Measurements from ENCODE around the gene ZMIZ2. TPM values are rescaled to one million over a fixed set of nuclear protein-coding genes. Genes with fewer than 3 reads are reported as not detected.

The ZMIZ2 gene
- total and polyA plus RNA-seq, 9 of the 15 experiments (the other 6 are each of a cell fraction or from before 2014, with no cell fraction given) = 0.13 to 40.3 (median 4.9) TPM

DNA sequence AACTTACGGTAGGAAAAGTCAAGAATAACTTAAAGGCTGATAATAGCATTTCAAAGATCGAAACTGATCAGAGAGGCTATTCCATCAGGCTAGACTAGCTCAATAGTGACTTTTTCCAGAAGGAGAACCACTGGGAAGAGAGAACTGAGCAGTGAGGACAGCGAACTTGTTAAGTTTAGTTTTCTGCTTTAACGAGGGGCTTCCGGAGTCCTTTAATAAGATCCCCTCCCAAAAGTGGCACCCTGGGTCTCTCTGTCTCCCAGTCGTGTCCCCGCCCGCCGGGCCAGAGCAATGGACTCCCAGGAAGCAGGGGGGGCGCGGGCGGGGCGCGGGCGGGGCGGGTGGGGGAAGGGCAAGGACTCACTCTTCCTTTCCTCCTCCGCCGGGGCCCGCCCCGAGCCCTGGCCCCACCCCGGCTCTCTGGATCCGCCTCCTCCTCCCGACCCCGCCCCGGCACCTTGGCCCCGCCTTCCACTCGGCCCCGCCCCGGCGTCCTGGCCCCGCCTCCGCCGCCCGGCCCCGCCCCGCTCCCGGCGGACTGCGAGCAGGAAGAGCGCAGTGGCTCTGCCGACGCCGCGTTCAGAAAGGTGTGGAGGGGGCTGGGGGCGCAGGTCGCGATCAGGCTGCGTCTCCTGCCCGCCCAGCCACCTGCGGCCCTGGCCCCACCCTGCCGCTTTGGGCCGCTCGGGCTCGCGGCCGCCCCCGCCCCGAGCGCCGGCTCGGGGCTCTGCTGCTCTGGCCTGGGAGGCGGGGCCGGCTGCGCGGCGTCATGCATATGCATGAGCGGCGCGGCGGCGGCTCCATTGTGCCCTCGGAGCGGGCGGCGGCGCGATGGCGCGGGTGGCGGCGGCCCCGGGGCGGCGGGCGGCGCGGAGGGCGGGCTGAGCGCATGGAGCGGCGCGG lies at the start of gene ZMIZ2 (continued):
- TF ChIP-seq EGR1 (conservative IDR thresholded peaks at IDR 0.05) = peak; percentile 61
- peak; percentile 47; the same call in 1 of the 2 replicates for TF ChIP-seq ETV1 (tag; conservative IDR thresholded peaks at IDR 0.05; ENCODE audit: low read depth)
- no peak for TF ChIP-seq HLTF (IDR thresholded peaks at IDR 0.05)
- TF ChIP-seq, protein P1, sequence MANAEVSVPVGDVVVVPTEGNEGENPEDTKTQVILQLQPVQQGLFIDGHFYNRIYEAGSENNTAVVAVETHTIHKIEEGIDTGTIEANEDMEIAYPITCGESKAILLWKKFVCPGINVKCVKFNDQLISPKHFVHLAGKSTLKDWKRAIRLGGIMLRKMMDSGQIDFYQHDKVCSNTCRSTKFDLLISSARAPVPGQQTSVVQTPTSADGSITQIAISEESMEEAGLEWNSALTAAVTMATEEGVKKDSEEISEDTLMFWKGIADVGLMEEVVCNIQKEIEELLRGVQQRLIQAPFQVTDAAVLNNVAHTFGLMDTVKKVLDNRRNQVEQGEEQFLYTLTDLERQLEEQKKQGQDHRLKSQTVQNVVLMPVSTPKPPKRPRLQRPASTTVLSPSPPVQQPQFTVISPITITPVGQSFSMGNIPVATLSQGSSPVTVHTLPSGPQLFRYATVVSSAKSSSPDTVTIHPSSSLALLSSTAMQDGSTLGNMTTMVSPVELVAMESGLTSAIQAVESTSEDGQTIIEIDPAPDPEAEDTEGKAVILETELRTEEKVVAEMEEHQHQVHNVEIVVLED (CRISPR knock-in tag; IDR thresholded peaks at IDR 0.05) = peak; percentile 91
- no peak for TF ChIP-seq NCOR1 (IDR thresholded peaks at IDR 0.05)
- TF ChIP-seq HMGN3 (IDR thresholded peaks at IDR 0.05; ENCODE audit: borderline replicate concordance, extremely low read depth, insufficient read length, low read depth, low read length) = peak; percentile 54
- no peak for TF ChIP-seq PTRF (tag; IDR thresholded peaks at IDR 0.05)
- TF ChIP-seq, protein P2, sequence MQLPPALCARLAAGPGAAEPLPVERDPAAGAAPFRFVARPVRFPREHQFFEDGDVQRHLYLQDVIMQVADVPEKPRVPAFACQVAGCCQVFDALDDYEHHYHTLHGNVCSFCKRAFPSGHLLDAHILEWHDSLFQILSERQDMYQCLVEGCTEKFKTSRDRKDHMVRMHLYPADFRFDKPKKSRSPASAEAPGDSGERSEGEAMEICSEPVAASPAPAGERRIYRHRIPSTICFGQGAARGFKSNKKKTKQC (CRISPR knock-in tag; IDR thresholded peaks at IDR 0.05) = 0 out of 2 replicates have a peak, but pooled peaks have one; percentile 4
- TF ChIP-seq, protein P3, sequence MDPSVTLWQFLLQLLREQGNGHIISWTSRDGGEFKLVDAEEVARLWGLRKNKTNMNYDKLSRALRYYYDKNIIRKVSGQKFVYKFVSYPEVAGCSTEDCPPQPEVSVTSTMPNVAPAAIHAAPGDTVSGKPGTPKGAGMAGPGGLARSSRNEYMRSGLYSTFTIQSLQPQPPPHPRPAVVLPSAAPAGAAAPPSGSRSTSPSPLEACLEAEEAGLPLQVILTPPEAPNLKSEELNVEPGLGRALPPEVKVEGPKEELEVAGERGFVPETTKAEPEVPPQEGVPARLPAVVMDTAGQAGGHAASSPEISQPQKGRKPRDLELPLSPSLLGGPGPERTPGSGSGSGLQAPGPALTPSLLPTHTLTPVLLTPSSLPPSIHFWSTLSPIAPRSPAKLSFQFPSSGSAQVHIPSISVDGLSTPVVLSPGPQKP (CRISPR knock-in tag; IDR thresholded peaks at IDR 0.05) = no peak
- TF ChIP-seq HCFC1 (IDR thresholded peaks at IDR 0.05; ENCODE audit: low read depth, low read length) = peak; percentile 61
- TF ChIP-seq, protein P4, sequence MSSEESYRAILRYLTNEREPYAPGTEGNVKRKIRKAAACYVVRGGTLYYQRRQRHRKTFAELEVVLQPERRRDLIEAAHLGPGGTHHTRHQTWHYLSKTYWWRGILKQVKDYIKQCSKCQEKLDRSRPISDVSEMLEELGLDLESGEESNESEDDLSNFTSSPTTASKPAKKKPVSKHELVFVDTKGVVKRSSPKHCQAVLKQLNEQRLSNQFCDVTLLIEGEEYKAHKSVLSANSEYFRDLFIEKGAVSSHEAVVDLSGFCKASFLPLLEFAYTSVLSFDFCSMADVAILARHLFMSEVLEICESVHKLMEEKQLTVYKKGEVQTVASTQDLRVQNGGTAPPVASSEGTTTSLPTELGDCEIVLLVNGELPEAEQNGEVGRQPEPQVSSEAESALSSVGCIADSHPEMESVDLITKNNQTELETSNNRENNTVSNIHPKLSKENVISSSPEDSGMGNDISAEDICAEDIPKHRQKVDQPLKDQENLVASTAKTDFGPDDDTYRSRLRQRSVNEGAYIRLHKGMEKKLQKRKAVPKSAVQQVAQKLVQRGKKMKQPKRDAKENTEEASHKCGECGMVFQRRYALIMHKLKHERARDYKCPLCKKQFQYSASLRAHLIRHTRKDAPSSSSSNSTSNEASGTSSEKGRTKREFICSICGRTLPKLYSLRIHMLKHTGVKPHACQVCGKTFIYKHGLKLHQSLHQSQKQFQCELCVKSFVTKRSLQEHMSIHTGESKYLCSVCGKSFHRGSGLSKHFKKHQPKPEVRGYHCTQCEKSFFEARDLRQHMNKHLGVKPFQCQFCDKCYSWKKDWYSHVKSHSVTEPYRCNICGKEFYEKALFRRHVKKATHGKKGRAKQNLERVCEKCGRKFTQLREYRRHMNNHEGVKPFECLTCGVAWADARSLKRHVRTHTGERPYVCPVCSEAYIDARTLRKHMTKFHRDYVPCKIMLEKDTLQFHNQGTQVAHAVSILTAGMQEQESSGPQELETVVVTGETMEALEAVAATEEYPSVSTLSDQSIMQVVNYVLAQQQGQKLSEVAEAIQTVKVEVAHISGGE (CRISPR knock-in tag; IDR thresholded peaks at IDR 0.05) = peak in 1 of 3 experiments; percentile 69; a peak in 1 of 6 replicates
- TF ChIP-seq RBBP5 (IDR thresholded peaks at IDR 0.05; ENCODE audit: borderline replicate concordance, insufficient read depth, low read length, poor library complexity, severe bottlenecking) = peak; percentile 45
- TF ChIP-seq, protein P5, sequence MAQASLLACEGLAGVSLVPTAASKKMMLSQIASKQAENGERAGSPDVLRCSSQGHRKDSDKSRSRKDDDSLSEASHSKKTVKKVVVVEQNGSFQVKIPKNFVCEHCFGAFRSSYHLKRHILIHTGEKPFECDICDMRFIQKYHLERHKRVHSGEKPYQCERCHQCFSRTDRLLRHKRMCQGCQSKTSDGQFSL (CRISPR knock-in tag; IDR thresholded peaks at IDR 0.05) = no peak
- TF ChIP-seq, protein P5 (tag; IDR thresholded peaks at IDR 0.05) = peak in 1 of 2 experiments; percentile 80; a peak in 2 of 4 replicates
